Stomach (tissue), 4 donors: ENCODE measurements around the gene SYCP2L.
"Not testable (repeated sequence)": the region's sequence is repeated elsewhere in the genome, so short reads cannot be mapped to it uniquely, and the experiment has no call there.

Experiments used
- POLR2A ChIP-seq, 4 donors: fragments of 450-650 bp; IDR thresholded peaks; one replicate each; pipeline ENCODE4 v1.6.1; 2016; ENCODE audit warnings: antibody characterized with exemption in 4 of 4, control low read depth in 2 of 4, mild to moderate bottlenecking in 1 of 4, moderate library complexity in 1 of 4
- POLR2AphosphoS5 ChIP-seq, 3 donors: sonication (generic); formaldehyde crosslinking; IDR thresholded peaks; one replicate each; pipeline ENCODE4 v1.6.1; 2016; ENCODE audit warnings: antibody characterized with exemption in 3 of 3
- TF ChIP-seq, protein P1 (sequence below), 7 experiments: fragments of 450-650 bp in 4 of 7; fragments of 200-600 bp in 3 of 7; sonication (generic) in 3 of 7; IDR thresholded peaks; one replicate each; pipeline ENCODE4 v1.5.1; 2016 to 2019; ENCODE audit warnings: antibody characterized with exemption in 7 of 7, control low read depth in 2 of 7, mild to moderate bottlenecking in 1 of 7

DNA sequence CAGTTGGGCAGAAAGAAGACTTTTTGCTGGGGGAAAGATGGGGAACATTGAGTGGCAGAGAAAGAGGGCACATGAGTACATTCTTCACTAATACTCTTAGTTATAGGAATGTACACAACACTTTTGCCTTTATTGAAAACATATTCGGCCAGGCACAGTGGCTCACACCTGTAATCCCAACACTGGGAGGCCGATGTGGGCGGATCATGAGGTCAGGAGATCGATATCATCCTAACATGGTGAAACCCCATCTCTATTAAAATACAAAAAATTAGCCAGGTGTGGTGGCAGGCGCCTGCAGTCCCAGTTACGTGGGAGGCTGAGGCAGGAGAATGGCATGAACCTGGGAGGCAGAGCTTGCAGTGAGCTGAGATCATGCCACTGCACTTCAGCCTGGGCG is 23.8 kb upstream of the SYCP2L start:
- not testable (repeated sequence) for TF ChIP-seq POLR2A, POLR2AphosphoS5 (IDR thresholded peaks at IDR 0.05)
- TF ChIP-seq, protein P1, sequence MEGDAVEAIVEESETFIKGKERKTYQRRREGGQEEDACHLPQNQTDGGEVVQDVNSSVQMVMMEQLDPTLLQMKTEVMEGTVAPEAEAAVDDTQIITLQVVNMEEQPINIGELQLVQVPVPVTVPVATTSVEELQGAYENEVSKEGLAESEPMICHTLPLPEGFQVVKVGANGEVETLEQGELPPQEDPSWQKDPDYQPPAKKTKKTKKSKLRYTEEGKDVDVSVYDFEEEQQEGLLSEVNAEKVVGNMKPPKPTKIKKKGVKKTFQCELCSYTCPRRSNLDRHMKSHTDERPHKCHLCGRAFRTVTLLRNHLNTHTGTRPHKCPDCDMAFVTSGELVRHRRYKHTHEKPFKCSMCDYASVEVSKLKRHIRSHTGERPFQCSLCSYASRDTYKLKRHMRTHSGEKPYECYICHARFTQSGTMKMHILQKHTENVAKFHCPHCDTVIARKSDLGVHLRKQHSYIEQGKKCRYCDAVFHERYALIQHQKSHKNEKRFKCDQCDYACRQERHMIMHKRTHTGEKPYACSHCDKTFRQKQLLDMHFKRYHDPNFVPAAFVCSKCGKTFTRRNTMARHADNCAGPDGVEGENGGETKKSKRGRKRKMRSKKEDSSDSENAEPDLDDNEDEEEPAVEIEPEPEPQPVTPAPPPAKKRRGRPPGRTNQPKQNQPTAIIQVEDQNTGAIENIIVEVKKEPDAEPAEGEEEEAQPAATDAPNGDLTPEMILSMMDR (IDR thresholded peaks at IDR 0.05): not testable (repeated sequence)
